HEK293T (cell line): Measurements from ENCODE around the gene UBN1.

ENCODE experiments used
- BHLHE40 ChIP-seq: fragments of 450-650 bp; IDR thresholded peaks from 2 replicates; pipeline ENCODE4 v1.6.1; 2016; ENCODE audit warnings: mild to moderate bottlenecking, moderate library complexity, borderline replicate concordance
- FOXA1 ChIP-seq: fragments of 450-650 bp; IDR thresholded peaks from 2 replicates; pipeline ENCODE4 v1.6.1; 2016; ENCODE audit warnings: mild to moderate bottlenecking
- FOXK2 ChIP-seq: fragments of 450-650 bp; IDR thresholded peaks from 2 replicates; pipeline ENCODE4 v1.6.1; 2016; ENCODE audit warnings: mild to moderate bottlenecking
- PKNOX1 ChIP-seq: fragments of 450-650 bp; IDR thresholded peaks from 2 replicates; pipeline ENCODE4 v1.6.1; 2016
- SUZ12 ChIP-seq: fragments of 450-650 bp; IDR thresholded peaks from 2 replicates; pipeline ENCODE4 v1.6.1; 2016; ENCODE audit warnings: mild to moderate bottlenecking

GRCh38 chr16:4926928-4927327, 79.6 kb downstream of the UBN1 start:
- TF ChIP-seq BHLHE40, result no peak
- no peak for TF ChIP-seq SUZ12
- TF ChIP-seq FOXA1, result no peak
- TF ChIP-seq FOXK2, result no peak
- no peak for TF ChIP-seq PKNOX1
